Calu3 (cell line): Measurements from ENCODE around the gene CLEC7A. TPM values are rescaled to one million over a fixed set of nuclear protein-coding genes. Genes with fewer than 3 reads are reported as not detected.

ENCODE experiments used
- BruUV-seq: library from RNA; stranded (reverse); fragments of 400-500 nt; replicated peaks from 2 replicates; lab custom pipeline; 2021; lab: Mats Ljungman, UMichigan
- CTCF ChIA-PET: fragments of 300-600 bp; sonication (Branson Sonifier 250); formaldehyde crosslinking; loops from one replicate; lab custom pipeline; 2022; ENCODE audit warnings: antibody characterized with exemption; lab: Charles Lee
- DNase-seq: peaks from one replicate; pipeline ENCODE4 v3.0.0; 2022
- H3K27ac Mint-ChIP-seq: one replicate; pipeline ENCODE4 v1.8.0; 2022; ENCODE audit warnings: mixed read lengths; ENCODE audit not compliant: unreplicated experiment
- H3K27me3 Mint-ChIP-seq: one replicate; pipeline ENCODE4 v1.8.0; 2022; ENCODE audit warnings: mixed read lengths; ENCODE audit not compliant: unreplicated experiment
- H3K36me3 Mint-ChIP-seq: one replicate; pipeline ENCODE4 v1.8.0; 2022; ENCODE audit warnings: mild to moderate bottlenecking, moderate library complexity, mixed read lengths; ENCODE audit not compliant: insufficient read depth, unreplicated experiment
- H3K4me1 Mint-ChIP-seq: one replicate; pipeline ENCODE4 v1.8.0; 2022; ENCODE audit warnings: mild to moderate bottlenecking, low read depth, mixed read lengths; ENCODE audit not compliant: unreplicated experiment
- H3K4me3 Mint-ChIP-seq: one replicate; pipeline ENCODE4 v1.8.0; 2022; ENCODE audit warnings: mild to moderate bottlenecking, low read depth, moderate library complexity, mixed read lengths; ENCODE audit not compliant: unreplicated experiment
- H3K9me3 Mint-ChIP-seq: one replicate; pipeline ENCODE4 v1.8.0; 2022; ENCODE audit warnings: low read depth, mixed read lengths; ENCODE audit not compliant: unreplicated experiment
- intact Hi-C: fragments of 100-400 bp; cut with micrococcal nuclease; formaldehyde crosslinking; loops from one replicate; pipeline ENCODE4 v1.10.0; 2022; ENCODE audit not compliant: unreplicated experiment
- total RNA-seq: library from RNA; stranded (reverse); gene quantifications from 2 replicates; pipeline ENCODE4 v1.2.3, GENCODE V29; 2022
- TF ChIP-seq, protein P1 (sequence below): fragments of 200-600 bp; IDR thresholded peaks from one replicate; pipeline ENCODE4 v1.8.0; 2022; ENCODE audit warnings: antibody characterized with exemption; ENCODE audit not compliant: unreplicated experiment

CLEC7A gene
- total RNA-seq, 1 experiment from 2014 or later, result 1.2 TPM

DNA sequence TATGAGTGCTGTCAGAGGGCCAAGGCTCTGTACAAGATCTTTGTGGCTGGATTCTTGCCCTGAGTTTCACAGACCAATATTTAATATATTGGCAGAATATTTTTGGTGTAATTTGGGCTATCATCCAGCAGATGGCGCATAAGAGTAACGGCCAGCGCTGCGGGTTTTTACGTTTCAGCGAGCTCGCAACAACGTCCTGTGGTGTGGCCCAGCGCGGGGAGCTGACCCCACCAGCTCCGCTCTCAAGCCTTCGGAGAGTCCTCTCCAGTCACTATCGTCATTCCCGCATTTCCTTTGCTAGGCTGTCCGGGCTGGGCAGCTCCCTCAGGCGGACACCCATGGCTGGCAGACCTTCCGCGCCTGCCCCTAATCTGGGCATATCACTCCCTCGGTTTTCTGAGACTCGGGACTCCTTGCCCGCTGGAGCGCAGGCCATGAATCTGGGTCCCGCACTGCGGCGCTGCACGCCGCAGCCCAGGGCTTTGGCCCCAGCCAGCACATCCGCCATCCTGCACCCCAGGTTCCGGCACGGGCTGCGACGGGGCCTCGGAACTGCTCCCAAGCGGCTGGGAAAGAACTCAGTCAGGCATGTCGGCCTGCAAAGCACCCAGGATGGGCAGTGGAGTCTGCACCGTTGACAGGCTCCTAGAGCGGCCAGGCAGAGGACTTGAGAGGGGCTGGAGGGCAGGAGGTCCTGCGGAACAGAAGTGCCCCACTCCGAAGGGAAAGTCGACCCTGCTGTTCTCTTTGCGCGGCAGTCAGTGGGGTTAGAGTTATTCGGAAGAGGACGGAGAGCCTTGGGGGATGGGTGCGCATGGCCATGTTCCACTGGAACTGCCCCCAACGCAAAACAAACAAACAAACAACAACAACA lies 23.5 kb upstream of the CLEC7A start:
- no TSS peak for BruUV-seq

DNA sequence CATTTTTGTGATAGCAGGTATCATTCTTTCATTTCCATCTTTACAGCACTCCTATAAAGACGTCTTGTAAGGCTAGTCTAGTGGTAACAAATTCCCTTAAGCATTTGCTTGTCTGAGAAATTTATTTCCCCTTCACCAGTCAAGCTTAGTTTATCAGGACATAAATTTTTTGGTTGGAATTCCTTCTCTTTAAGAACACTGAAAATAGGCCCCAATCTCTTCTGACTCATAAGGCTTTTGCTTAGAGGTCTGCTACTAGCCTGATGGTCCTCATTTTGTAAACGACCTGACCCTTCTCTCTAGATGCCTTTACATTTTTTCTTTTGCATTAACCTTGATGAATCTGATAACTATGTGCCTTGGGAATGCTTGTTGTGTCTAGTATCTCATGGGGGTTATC lies 21.6 kb upstream of the CLEC7A start:
- Mint-ChIP-seq H3K36me3 (peaks cover 11% of the 10 kb centered on the region), H3K9me3 (no peaks in the 10 kb centered on the region), H3K4me3 (no peak overlapping the region), H3K27me3 (no peaks in the 10 kb centered on the region), H3K27ac (no peak overlapping the region), H3K4me1 (peaks cover 11% of the 10 kb centered on the region)
- intact Hi-C loops, result loop anchor here (5.0 kb wide), 1 partner anchor 411 kb away; no protein-coding TSS in a partner anchor
- TF ChIP-seq, protein P1, sequence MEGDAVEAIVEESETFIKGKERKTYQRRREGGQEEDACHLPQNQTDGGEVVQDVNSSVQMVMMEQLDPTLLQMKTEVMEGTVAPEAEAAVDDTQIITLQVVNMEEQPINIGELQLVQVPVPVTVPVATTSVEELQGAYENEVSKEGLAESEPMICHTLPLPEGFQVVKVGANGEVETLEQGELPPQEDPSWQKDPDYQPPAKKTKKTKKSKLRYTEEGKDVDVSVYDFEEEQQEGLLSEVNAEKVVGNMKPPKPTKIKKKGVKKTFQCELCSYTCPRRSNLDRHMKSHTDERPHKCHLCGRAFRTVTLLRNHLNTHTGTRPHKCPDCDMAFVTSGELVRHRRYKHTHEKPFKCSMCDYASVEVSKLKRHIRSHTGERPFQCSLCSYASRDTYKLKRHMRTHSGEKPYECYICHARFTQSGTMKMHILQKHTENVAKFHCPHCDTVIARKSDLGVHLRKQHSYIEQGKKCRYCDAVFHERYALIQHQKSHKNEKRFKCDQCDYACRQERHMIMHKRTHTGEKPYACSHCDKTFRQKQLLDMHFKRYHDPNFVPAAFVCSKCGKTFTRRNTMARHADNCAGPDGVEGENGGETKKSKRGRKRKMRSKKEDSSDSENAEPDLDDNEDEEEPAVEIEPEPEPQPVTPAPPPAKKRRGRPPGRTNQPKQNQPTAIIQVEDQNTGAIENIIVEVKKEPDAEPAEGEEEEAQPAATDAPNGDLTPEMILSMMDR, result no peak
- no TSS peak for BruUV-seq
- CTCF ChIA-PET, result no interaction called here
- DNase-seq, result no peak

More for the DNA sequence above, 23.5 kb upstream of the CLEC7A start:
- TF ChIP-seq, protein P1, result peak; percentile 84
- H3K4me3 Mint-ChIP-seq, result peak overlapping the region; percentile 95
- H3K27me3 Mint-ChIP-seq, result no peaks in the 10 kb centered on the region
- H3K36me3 Mint-ChIP-seq, result peaks cover 11% of the 10 kb centered on the region
- CTCF ChIA-PET, result interaction anchor here (0.6 to 1.4 kb wide), 11 partner anchors 11 to 410 kb away, joined by 3 to 12 read pairs (median 3); partner anchors contain the start of genes CLEC12B and OLR1
- H3K4me1 Mint-ChIP-seq, result peaks cover 11% of the 10 kb centered on the region
- intact Hi-C loops, result loop anchor here (1.0 to 5.0 kb wide), 2 partner anchors 37 to 409 kb away; no protein-coding TSS in a partner anchor
- H3K9me3 Mint-ChIP-seq, result no peaks in the 10 kb centered on the region
- DNase-seq, result peak; percentile 67
- H3K27ac Mint-ChIP-seq, result peak overlapping the region; percentile 86

DNA sequence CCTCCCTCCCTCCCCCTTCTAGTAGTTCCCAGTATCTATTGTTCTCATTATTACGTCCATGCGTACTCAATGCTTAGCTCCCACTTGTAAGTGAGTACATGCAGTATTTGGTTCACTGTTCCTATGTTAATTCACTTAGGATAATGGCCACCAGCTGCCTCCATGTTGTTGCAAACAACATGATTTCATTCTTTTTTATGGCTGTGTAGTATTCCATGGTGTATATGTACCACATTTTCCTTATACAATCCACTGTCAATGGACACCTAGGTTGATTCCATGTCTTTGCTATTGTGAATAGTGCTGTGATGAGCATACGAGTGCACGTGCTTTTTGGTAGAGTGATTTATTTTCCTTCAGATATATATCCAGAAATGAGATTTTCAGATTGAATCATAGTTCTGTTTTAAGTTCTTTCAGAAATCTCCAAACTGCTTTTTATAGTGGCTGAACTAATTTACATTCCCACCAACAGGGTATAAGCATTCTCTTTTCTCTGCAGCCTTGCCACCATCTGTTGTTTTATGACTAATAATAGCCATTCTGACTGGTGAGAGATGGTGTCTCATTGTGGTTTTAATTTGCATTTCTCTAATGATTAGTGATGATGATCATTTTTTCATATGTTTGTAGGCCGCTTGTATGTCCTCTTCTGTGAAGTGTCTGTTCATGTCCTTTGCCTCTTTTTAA lies 17.9 kb upstream of the CLEC7A start:
- intact Hi-C loops, result no loop called here
- Mint-ChIP-seq H3K27ac (no peak overlapping the region), H3K4me3 (no peak overlapping the region), H3K36me3 (no peaks in the 10 kb centered on the region), H3K27me3 (no peaks in the 10 kb centered on the region), H3K9me3 (no peaks in the 10 kb centered on the region), H3K4me1 (no peaks in the 10 kb centered on the region)
- TF ChIP-seq, protein P1, result no peak
- no TSS peak for BruUV-seq
- no peak for DNase-seq
- CTCF ChIA-PET, result no interaction called here

DNA sequence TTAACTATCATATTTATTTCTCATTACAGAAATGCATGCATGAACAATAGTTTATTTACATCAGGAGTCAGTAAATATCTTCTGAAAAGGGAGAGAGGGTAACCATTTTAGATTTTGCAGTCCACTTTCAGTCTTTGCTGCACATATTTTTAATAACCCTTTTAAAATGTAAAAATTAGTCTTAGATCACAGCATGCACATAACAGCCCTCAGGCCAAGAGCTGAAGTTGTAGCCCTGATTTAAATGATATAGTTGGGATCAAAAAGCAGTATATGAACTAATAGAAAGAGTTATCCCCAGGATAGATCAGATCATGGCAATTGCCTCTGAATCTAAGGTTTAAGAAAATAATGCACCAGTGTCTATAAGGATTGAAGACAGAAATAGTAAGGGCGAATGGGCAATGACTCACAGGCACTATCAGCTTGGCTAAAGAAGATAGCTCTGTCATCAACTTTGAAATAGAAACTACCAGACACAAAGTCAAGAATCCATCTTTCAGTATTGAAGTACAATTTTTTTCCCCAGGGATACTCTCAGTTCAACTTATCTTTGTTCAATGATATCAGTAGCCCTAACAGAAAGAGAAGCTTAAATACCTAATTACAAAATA lies 13.1 kb upstream of the CLEC7A start:
- H3K4me1 Mint-ChIP-seq, result no peaks in the 10 kb centered on the region
- BruUV-seq, result no TSS peak
- H3K36me3 Mint-ChIP-seq, result no peaks in the 10 kb centered on the region
- H3K27ac Mint-ChIP-seq, result no peak overlapping the region
- H3K9me3 Mint-ChIP-seq, result no peaks in the 10 kb centered on the region
- H3K27me3 Mint-ChIP-seq, result no peaks in the 10 kb centered on the region
- intact Hi-C loops, result loop anchor here (5.0 kb wide), 1 partner anchor 131 kb away; the partner anchor contains the start of gene CLEC12B
- CTCF ChIA-PET, result interaction anchor here (0.7 to 1.4 kb wide), 2 partner anchors 10 to 416 kb away, joined by 3 to 4 read pairs; no protein-coding TSS in a partner anchor
- no peak overlapping the region for H3K4me3 Mint-ChIP-seq
- TF ChIP-seq, protein P1, result no peak
- no peak for DNase-seq
